Measurements from ENCODE around the gene SLC17A3. TPM values are rescaled to one million over a fixed set of nuclear protein-coding genes. Genes with fewer than 3 reads are reported as not detected.

SLC17A3 gene
- total and polyA plus RNA-seq, 12 donors: not detected

- no peak for DNase-seq
- no peak overlapping the region for H3K4me3 ChIP-seq
- ATAC-seq: no peak
- H3K27ac ChIP-seq: no peak overlapping the region
- H3K9me3 ChIP-seq: no peaks in the 10 kb centered on the region
- H3K36me3 ChIP-seq: no peaks in the 10 kb centered on the region
- TF ChIP-seq, protein P1, sequence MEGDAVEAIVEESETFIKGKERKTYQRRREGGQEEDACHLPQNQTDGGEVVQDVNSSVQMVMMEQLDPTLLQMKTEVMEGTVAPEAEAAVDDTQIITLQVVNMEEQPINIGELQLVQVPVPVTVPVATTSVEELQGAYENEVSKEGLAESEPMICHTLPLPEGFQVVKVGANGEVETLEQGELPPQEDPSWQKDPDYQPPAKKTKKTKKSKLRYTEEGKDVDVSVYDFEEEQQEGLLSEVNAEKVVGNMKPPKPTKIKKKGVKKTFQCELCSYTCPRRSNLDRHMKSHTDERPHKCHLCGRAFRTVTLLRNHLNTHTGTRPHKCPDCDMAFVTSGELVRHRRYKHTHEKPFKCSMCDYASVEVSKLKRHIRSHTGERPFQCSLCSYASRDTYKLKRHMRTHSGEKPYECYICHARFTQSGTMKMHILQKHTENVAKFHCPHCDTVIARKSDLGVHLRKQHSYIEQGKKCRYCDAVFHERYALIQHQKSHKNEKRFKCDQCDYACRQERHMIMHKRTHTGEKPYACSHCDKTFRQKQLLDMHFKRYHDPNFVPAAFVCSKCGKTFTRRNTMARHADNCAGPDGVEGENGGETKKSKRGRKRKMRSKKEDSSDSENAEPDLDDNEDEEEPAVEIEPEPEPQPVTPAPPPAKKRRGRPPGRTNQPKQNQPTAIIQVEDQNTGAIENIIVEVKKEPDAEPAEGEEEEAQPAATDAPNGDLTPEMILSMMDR (IDR thresholded peaks at IDR 0.05): no peak
- peaks cover 0 to 5% (median 0%) of the 10 kb centered on the region in 7 donors for H3K27me3 ChIP-seq
- intact Hi-C loops (cut with DNase I): no loop called here
- WGBS, 2 donors: 88 to 95% methylated on average over 1 of the region's 1 CpG
- H3K4me1 ChIP-seq: no peaks in the 10 kb centered on the region
Observed at GRCh38 chr6:25900843-25901242, 26.8 kb upstream of the SLC17A3 start.

DNA sequence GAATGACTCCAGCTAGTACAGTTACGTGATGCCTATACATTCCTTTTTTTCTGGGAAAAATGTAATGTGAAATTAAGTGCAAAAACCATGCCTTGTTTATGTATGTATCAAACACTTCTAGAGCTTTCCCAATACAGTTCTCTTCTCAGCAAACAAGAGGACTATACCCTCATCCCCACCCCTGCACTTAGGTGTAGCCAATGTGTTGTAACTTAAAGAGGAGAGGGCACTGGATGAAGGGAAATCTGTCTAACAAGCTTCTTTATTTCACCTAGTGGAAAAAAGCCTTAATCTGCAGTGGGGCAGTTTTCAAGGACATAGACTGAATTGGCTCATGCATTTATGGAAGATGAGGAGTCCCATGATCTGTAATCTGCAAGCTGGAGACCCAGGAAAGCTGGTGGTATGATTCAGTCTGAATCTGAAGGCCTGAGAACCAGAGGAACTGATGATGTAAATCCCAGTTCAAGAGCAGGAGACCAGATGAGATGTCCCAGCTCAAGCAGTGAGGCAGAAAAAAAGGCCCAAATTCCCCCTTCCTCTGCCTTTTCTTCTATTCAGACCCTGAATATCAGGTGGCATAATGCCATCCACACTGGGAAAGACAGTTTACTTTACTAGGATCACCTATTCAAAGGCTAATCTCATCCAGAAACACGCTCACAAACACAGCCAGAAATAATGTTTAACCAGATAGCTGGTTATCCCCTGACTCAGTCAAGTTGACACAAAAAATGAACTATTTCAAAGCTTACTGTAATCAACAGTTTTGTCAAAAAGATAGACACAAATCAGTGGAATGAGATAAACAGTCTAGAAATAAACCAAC, 25.8 kb upstream of the SLC17A3 start:
- DNase-seq: no peak
- TF ChIP-seq, protein P1 (IDR thresholded peaks at IDR 0.05): no peak
- Histone ChIP-seq H3K27me3 (peaks cover 0 to 5% (median 0%) of the 10 kb centered on the region in 7 donors), H3K27ac (no peak overlapping the region), H3K4me1 (no peaks in the 10 kb centered on the region), H3K36me3 (no peaks in the 10 kb centered on the region), H3K9me3 (no peaks in the 10 kb centered on the region), H3K4me3 (no peak overlapping the region)
- ATAC-seq: no peak
- 83 to 90% methylated on average over 2 of the region's 2 CpGs for WGBS, 2 donors
- intact Hi-C loops (cut with DNase I): loop anchor here in 1 of 10 donors (10.0 kb wide), 1 partner anchor 345 kb away; no protein-coding TSS in a partner anchor

DNA sequence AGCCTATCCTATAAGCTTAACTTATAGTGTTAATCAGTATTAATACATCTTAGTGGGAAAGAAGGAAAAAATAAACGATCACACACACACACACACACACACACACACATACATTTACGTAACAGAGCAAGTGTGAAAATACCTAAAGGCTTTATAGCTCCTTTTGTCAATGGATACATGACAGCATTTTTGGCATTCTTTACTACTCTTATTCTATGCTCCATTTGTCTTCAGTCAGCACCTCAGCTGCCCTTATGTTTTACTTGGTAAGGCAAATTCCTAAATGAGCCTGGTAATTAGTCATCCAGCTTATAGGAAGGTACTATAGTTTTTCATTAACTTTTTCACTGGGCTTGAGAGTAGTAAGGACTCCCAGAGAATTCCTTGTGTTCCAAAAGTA, 25.1 kb upstream of the SLC17A3 start:
- TF ChIP-seq, protein P1 (IDR thresholded peaks at IDR 0.05): no peak
- no peak for ATAC-seq
- H3K4me3 ChIP-seq: no peak overlapping the region
- H3K27ac ChIP-seq: no peak overlapping the region
- DNase-seq: no peak
- H3K36me3 ChIP-seq: no peaks in the 10 kb centered on the region
- peaks cover 0 to 5% (median 0%) of the 10 kb centered on the region in 7 donors for H3K27me3 ChIP-seq
- 76 to 78% methylated on average over 2 of the region's 2 CpGs for WGBS, 2 donors
- intact Hi-C loops (cut with DNase I): loop anchor here in 1 of 10 donors (10.0 kb wide), 1 partner anchor 344 kb away; no protein-coding TSS in a partner anchor
- no peaks in the 10 kb centered on the region for H3K4me1 ChIP-seq
- H3K9me3 ChIP-seq: no peaks in the 10 kb centered on the region

GRCh38 chr6:25898289-25898977, 24.4 kb upstream of the SLC17A3 start:
- peaks cover 0 to 5% (median 0%) of the 10 kb centered on the region in 7 donors for H3K27me3 ChIP-seq
- WGBS, 2 donors: 79 to 83% methylated on average over 5 of the region's 5 CpGs
- intact Hi-C loops (cut with DNase I): loop anchor here in 1 of 10 donors (10.0 kb wide), 1 partner anchor 344 kb away; no protein-coding TSS in a partner anchor

More at GRCh38 chr6:25898289-25898977, 24.4 kb upstream of the SLC17A3 start:
- no peak for DNase-seq
- no peak for ATAC-seq
- Histone ChIP-seq H3K4me3 (no peak overlapping the region), H3K36me3 (no peaks in the 10 kb centered on the region), H3K27ac (no peak overlapping the region), H3K4me1 (no peaks in the 10 kb centered on the region), H3K9me3 (no peaks in the 10 kb centered on the region)
- TF ChIP-seq, protein P1 (IDR thresholded peaks at IDR 0.05): no peak

All from heart right ventricle (tissue), 16 donors.